EL (cell line): ENCODE measurements around the gene MAST3.

ENCODE experiments used
- DNase-seq: peaks from one replicate; pipeline ENCODE4 v3.0.0-alpha.2; 2016

MAST3 gene

GRCh38 chr19:18193388-18194180, 96.0 kb downstream of the MAST3 start:
- DNase-seq: no peak

DNA sequence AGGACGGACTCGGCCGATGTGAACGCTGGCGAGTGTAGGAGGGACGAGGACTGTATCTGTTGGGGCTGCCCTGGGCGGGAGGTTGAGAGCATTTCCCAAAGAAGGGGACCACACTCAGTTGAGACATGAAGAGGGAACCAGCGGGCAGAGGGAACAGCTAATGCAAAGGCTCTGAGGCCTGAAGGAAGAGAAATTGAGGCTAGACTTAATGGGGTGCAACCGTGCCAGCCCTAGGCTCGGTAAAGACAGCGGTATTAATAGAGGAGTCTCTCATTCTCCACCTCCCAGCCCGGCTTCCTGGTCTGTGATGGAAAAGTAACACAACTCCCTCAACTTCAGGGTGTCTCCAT, 96.6 kb downstream of the MAST3 start:
- DNase-seq: no peak

- DNase-seq: peak; percentile 36
Measured at GRCh38 chr19:18194554-18195238, 97.1 kb downstream of the MAST3 start.

DNA sequence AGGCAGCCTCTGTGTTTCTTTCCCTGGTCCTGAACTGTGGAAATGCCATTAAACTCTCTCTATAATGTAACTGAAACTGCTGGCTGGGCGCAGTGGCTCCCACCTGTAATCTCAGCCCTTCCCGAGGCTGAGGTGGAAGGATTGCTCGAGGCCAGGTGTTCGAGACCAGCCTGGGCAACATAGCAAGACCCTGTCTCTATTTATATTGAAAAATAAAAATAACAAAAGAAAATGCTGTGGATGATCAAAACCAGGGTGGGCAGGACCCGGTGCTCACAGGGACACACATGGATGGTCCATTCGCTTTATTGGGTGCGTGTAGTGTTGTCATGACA, 98.9 kb downstream of the MAST3 start:
- no peak for DNase-seq

DNA sequence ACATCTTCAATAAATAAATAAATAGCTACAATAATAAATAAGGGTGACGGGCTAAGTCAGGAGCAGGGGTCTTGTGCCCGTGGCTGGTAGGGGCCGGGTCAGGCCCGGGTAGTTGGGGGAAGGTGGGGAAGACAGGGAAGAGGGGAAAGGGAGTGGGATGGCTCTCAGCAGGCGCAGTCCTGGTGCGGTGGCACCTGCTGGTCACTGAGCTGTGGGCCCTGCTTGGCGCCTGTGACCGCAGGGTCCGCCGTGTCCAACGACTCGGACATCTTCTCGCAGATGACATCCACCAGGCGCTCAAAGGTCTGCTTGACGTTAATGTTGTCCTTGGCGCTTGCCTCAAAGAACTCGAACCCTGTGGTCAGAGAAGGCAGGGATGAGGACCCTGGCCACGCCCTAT, 99.7 kb downstream of the MAST3 start:
- no peak for DNase-seq

DNA sequence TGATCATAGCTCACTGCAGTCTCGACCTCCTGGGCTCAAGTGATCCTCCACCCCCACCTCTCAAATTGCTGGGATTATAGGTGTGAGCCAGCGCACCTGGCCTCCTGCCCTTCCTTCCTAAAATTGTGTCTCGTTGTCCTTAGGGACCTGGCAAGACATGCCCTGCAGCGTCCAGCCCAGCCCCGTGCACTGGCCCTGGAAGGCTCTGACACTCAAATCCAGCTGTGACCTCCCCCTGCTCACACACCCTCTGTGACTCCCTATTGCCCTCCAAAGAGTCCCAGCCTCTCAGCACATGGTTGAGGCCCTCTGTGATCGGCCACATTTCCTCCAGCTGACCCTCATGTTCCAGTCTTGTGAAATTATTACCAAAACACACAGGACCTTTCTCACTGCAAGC, 100.4 kb downstream of the MAST3 start:
- no peak for DNase-seq

- no peak for DNase-seq
Measured at GRCh38 chr19:18198374-18198773, 100.8 kb downstream of the MAST3 start.
